ENCODE results near the gene ANKRD7. TPM values are rescaled to one million over a fixed set of nuclear protein-coding genes. Genes with fewer than 3 reads are reported as not detected.

Gene ANKRD7
- total RNA-seq = 0.26 TPM in 1 of 2 replicates, not detected in the other

GRCh38 chr7:118224521-118224920 lies at the start of gene ANKRD7:
Gene ANKRD7, plus strand, starts transcription at chr7:118224704. Its CDS starts 127 bp downstream, at chr7:118224831.

GRCh38 chr7:118183786-118184564 lies 40.5 kb upstream of the ANKRD7 start, which contains the start of gene LSM8:
Gene LSM8, plus strand, starts transcription at chr7:118184164. Its CDS starts 60 bp downstream, at chr7:118184224.

Other genes starting within 250 kb of the ANKRD7 start
- 13.3 and 38.5 TPM in 2 replicates for gene LSM8, start 40.5 kb upstream of the ANKRD7 start, total RNA-seq